ENCODE results near the gene ATP6V1B1. TPM values are rescaled to one million over a fixed set of nuclear protein-coding genes. Genes with fewer than 3 reads are reported as not detected.
"Not testable (repeated sequence)": the region's sequence is repeated elsewhere in the genome, so short reads cannot be mapped to it uniquely, and the experiment has no call there.

ATP6V1B1 gene
- total RNA-seq, 1 donor from 2014 or later, result 0.43 TPM

- intact Hi-C loops (cut with DNase I); ATAC-seq (ENCODE audit: poor library complexity); DNase-seq: not testable (repeated sequence)
Measured at GRCh38 chr2:71011786-71012185, 76.1 kb downstream of the ATP6V1B1 start.

Other genes with a start within 250 kb of the ATP6V1B1 start
- 2.0 TPM for gene ADD2, start 167.7 kb upstream of the ATP6V1B1 start, total RNA-seq
- not detected for gene FIGLA, start 145.3 kb upstream of the ATP6V1B1 start, total RNA-seq
- gene CLEC4F, start 115.3 kb upstream of the ATP6V1B1 start, total RNA-seq, result 0.08 TPM
- gene CD207, start 100.1 kb upstream of the ATP6V1B1 start, total RNA-seq, result not detected
- gene VAX2, start 35.3 kb upstream of the ATP6V1B1 start, total RNA-seq, result 0.19 TPM
- 0.30 TPM for gene ANKRD53, start 42.7 kb downstream of the ATP6V1B1 start, total RNA-seq
- 56.3 TPM for gene TEX261, start 59.0 kb downstream of the ATP6V1B1 start, total RNA-seq
- 45.1 TPM for gene NAGK, start 132.7 kb downstream of the ATP6V1B1 start, total RNA-seq
- 38.3 TPM for gene MCEE, start 194.3 kb downstream of the ATP6V1B1 start, total RNA-seq
- 21.0 TPM for gene MPHOSPH10, start 194.7 kb downstream of the ATP6V1B1 start, total RNA-seq